Upper lobe of left lung (tissue), 4 donors: Measurements from ENCODE around the gene PAX5.

Experiments used
- CTCF ChIP-seq, 6 experiments: fragments of 450-650 bp in 4 of 6; fragments of 200-600 bp in 2 of 6; sonication (generic) in 2 of 6; IDR thresholded peaks; one replicate each; pipeline ENCODE4 v1.5.1; 2016 to 2019; ENCODE audit warnings: antibody characterized with exemption in 6 of 6
- EP300 ChIP-seq, 4 donors: sonication (generic); formaldehyde crosslinking; IDR thresholded peaks; one replicate each; pipeline ENCODE4 v1.5.1; 2017; ENCODE audit warnings: antibody characterized with exemption in 4 of 4, control low read depth in 2 of 4
- POLR2A ChIP-seq, 4 donors: fragments of 450-650 bp; IDR thresholded peaks; one replicate each; pipeline ENCODE4 v1.5.1; 2016 to 2017; ENCODE audit warnings: antibody characterized with exemption in 4 of 4, mild to moderate bottlenecking in 2 of 4
- POLR2AphosphoS5 ChIP-seq, 2 donors: sonication (generic); formaldehyde crosslinking; IDR thresholded peaks; one replicate each; pipeline ENCODE4 v1.5.1; 2017; ENCODE audit warnings: antibody characterized with exemption in 2 of 2

- TF ChIP-seq CTCF (IDR thresholded peaks at IDR 0.05) (no peak), POLR2A (IDR thresholded peaks at IDR 0.05) (no peak), POLR2AphosphoS5 (IDR thresholded peaks at IDR 0.05) (no peak), EP300 (IDR thresholded peaks at IDR 0.05) (no peak)
Observed at GRCh38 chr9:36836486-36836885, 197.6 kb downstream of the PAX5 start.
